ENCODE measurements around the gene STX5.
"Not testable (repeated sequence)": the region's sequence is repeated elsewhere in the genome, so short reads cannot be mapped to it uniquely, and the experiment has no call there.

The STX5 gene

DNA sequence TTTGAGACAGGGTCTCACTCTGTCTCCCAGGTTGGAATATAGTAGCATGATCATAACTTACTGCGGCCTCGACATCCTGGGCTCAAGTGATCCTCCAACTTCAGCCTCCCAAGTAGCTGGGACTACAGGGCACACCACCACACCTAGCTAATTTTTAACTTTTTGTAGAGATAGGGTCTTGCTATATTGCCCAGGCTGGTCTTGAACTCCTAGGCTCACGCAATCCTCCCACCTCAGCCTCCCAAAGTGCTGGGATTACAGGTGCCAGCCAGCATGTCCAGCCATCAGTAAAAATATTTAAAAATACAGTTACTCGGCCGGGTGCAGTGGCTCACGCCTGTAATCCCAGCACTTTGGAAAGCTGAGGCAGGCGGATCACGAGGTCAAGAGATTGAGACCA, 3.7 kb downstream of the STX5 start:
- DNase-seq: not testable (repeated sequence)

DNA sequence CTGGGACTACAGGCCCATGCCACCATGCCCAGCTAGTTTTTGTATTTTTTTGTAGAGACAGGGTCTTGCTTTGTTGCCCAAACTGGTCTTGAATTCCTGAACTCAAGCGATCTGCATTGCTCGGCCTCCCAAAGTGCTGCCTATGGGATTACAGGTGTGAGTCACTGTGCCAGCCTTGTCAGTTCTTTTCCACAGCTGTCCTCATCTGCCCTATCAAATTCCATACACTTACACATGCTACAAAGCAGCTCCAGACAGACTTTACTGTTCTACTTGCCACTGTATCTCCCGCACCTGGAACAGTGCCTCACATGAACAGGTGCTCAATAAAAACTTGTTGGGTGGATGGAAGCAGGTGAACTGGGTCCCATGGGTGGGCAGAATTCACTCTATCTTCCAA, 8.2 kb downstream of the STX5 start:
- DNase-seq: no peak

DNA sequence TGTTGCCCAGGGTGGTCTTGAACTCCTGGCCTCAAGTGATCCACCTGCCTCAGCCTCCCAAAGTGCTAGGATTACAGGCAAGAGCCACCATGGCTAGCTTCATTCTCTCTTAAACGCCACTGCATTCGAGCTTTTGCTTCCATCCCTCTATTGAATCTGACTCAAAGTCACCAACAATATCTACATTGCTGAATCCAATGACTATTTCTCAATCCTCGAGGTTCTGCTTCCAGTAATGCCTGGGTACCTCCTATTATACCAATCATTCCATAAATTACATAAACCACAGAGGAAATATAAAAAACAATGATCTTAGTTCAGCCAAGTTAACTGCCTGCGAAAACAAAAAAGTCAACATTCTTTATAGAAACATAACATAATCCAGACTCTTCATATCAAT, 14.7 kb downstream of the STX5 start:
- no peak for DNase-seq

DNA sequence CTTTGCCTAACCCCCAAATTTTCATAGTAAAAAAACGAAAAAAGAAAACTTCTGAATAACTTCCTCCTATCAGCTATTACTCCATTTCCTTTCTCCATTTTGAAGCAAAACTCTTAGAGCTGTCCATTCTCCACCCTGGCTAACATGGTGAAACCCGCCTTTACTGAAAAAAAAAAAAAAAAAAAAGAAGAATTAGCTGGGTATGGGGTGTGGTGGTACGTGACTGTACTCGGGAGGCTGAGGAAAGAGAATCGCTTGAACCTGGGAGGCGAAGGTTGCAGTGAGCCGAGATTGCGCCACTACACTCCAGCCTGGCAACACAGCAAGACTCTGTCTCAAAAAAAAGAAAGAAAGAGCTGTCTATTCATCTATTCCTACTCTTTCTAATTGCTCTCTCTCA, 15.3 kb downstream of the STX5 start:
- DNase-seq: no peak

DNA sequence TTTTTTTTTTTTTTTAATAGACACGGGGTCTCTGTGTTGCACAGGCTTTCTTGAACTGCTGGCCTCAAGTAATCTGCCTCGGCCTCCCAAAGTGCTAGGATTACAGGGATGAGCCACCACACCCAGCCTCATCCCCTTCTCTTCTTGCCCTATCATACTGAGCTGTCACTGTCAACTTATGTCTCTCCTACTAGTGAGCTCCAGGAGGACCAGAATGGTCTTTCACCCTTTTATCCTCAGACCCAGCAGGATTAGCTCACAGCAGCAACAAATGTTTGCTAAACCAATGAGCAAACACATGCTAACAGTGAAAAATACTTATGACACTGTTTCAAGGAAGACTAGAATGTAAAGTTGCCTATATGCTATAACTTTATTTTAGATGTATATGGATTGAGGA, 20.2 kb downstream of the STX5 start:
- no peak for DNase-seq

DNA sequence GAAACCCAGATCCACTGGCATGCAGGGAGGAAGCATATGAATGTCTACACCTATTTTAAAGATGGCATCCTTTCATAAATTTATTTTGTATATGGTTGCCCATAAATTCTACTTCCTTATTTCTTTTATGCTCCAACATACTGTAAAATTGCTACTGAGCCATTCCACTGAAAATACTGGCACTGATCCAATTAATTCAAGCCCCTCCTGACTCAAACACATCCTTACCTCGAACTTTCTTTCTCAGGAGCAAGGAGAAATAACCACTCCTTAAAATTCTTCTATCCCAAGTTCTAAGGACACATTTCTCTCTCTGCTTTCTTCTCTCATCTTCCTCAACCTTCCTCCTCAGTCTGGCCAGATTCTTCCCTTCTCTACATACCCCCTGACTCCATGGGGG, 21.1 kb downstream of the STX5 start:
- no peak for DNase-seq

DNA sequence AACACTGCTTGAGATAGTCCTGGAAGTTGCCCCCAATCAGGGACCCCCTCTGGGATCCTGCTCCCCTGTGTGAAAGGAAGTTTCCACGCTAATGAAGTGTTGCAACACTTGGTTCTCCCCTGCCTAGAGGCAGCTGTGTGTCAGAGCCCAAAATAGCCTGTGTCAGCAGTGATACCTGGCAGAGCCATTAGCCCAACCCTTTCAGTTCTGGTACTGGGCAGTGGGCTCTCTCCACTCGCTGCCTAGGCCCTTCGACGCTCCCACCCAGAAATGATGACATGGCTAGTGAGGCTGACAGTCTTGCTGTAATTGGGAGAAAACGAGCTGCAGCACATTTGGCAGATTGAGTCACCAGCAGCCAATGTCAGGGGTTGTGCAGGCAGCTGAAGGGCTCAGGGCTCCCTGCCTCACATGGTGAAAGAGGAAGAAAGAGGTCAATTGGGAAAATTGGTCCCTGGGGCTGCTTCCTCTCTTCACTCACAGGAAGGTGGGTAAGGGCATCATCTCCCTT, 25.2 kb downstream of the STX5 start:
- no peak for DNase-seq

DNA sequence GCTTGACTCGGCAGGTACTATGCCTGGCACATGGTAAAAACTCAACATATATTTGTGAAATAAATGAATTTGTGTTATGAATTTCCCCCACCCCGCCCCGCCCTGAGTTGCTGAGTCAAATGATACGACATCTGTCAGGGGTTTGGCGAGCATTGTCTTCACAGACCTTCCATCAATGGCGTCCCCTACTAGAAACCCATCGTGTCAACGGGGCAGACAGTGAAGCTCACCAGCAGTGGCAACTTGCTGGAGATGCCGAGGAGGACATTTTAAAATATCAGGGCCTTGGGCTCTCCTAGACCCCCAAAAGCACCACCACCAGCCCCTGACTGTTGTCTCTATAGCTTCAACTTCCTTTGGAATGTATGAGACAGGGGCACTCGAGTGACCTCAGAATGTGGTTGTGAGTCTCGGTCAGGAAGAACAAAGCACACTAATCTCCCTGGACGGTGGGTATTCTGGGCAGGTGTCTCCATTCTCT, 25.9 kb downstream of the STX5 start:
- DNase-seq: no peak

DNA sequence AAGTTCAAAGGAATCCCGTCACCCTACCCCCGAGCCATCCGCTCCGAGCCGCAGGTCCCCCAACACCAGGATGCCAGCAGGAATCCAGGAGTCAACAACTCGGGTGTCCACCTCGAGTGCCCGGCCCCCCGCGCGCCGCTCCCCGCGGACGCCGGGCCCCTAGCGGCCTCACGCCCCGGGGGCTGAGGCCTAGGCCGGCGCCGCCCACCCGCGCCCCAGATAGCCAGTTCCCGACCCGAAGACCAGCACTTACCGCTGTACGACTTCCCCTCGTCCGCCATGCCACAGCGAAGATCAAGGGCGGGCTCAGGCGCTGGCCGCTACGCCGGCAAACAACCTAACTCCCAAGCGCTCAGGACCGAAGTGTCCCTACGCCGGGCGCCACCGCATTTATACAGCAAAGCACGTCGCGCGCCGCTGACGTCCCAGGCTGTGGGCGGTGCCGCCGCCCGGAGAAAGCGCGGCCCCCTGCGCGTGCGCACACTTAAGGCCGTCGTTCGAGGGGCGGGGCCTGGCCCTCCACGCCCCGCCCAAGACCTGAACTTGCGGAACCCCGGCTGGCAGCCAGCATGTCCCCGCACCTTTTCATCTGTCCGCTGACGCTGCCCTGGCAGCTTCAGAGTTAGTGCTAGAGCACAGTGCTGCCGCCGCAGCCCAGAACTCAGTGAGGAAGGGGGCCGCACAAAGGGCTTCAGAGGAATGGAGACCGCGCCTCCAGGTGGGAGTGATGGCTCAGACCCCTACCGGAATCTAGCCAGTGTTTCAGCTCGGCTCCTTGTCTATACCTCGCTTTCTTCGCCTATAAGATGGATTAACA, 26.6 kb downstream of the STX5 start, which contains the start of gene NXF1:
Gene NXF1 (minus strand): TSS at position 365 of the 817 bp plus-strand sequence. CDS start 84 bp downstream, at position 281.
- peak; percentile 98 for DNase-seq

DNA sequence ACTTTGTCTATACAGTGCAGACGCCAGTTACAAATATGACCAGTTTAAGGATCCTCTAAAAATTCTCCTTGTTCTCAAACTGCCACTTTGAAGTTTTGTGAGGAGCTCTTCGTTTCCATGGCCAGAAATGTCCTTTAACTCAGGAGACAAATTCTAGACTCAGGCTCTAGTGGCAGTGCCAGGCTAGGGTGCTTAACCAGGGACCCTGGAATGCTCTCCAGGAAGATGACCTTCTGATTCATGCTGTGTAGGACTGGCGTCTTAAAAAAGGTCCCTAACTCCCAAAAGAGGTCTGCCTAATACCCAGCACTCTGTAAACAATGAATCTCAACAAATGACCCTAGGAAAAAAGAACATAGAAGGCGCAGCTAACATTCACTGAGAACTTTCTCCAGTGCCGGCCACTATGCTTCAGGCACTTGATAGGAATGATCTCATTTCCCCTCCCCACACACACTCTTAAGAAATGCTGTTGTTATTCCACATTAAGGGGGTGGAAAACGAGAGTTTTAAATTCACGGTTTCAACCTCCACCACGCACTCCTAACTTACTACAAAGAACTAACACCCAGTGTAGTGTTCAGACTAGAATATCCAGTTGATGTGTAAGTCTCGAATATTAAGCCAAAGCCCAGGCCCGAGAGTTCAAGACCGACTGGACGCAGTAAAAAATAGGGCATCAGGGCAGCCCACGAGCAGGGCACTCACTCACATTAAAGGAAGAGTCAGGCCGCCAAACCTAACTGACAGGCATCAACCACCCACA, 27.4 kb downstream of the STX5 start:
- no peak for DNase-seq

DNA sequence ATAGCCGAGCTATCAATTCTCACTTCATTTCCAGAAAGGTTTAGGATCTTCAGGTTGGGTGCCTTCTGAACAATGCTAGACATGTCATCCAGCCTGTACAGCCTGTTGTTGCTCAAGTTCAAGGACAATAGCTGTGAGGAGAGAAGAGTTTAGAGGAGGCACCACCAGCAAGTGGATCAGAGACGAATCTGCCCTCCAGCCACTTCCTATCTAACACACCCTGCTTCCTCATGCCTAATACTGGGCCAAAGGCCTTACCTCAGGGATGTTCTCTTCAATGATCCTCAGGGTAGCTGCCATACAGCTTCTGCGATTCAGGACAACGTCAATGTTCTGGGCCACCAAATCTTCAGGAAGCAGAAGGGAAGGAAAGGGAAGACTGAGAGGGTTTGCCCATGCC, 30.8 kb downstream of the STX5 start:
- DNase-seq: no peak

DNA sequence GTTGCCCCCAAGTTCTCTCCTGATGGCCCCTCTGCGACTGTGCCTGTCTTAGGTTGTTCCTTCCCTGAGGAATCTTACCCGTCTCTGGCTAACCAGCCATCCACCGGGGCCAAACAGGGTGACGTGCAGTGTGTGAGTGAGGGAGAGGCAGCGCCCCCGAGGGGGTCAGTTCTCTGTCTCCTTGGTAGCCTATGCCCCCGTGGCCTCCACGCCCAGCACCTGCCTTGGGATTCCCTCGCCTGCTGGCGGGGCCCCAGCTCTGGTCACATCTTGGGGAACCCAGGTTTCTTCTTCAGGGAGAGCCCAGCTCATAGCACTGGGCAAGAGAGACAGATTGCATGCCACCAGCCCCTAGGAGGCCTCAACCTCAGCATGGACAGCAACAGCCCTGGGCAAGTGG, 32.4 kb downstream of the STX5 start:
- no peak for DNase-seq

DNA sequence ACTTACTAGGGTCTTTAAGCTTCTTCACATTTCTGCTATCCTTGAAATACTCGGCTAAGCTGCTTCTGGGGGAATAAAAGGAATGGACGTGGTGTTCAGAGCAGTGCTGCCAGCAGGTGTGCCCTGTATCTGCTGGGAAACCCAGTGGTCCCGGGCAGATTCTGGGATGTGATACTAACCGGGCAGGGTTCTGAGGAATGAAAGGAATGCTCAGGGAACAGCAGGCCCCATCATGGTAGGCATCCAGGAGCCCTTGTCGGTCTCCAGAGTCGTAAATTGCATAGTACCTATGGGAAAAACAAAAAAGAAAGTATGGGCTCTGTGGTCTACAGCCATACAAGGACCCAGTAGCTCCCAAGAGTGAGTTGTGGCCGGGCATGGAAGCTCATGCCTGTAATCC, 35.6 kb downstream of the STX5 start:
- no peak for DNase-seq

DNA sequence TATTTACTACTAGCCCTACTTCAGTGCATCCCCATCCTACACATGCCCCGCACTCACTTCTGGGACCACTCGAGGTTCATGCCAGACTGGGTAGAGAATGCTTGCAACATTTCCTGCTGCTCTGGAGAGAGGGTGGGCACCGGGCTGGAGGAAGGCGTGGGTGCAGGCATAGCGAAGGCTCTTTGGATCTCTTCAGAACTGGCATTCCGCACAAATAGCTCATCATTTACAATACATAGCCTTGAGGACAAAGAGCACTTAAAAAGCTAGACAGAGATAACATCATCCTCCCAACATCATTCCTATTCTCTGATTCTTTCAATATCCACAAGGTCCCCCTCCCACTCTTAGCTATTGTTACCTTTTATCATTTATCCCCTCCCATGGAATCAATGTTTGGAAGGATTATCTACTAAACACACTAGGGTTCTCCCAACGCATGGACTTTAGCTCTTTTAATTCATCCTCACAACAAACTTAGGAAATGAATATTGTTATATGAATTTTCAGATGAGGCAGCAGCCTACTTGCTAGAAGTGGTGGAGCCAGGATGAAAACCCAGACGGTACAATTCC, 37.6 kb downstream of the STX5 start:
- no peak for DNase-seq

DNA sequence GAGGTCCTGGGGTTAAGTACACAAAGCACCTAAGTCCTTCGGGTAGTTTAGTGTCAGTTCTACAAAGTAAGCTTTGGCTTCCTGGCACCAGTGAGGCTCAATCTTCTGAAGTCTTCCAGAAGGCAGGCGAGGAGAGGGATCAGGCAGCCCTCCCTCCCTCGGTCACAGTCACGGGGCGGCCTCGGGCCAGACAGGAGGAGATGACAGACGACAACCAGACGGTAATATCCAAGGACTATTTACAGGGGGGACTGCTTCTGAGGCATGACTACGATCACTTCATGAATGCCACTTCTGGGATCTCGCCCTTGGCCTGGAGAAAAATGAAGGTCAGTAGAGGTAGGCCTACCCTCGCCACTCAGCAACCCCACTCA, 39.7 kb downstream of the STX5 start:
- no peak for DNase-seq

DNA sequence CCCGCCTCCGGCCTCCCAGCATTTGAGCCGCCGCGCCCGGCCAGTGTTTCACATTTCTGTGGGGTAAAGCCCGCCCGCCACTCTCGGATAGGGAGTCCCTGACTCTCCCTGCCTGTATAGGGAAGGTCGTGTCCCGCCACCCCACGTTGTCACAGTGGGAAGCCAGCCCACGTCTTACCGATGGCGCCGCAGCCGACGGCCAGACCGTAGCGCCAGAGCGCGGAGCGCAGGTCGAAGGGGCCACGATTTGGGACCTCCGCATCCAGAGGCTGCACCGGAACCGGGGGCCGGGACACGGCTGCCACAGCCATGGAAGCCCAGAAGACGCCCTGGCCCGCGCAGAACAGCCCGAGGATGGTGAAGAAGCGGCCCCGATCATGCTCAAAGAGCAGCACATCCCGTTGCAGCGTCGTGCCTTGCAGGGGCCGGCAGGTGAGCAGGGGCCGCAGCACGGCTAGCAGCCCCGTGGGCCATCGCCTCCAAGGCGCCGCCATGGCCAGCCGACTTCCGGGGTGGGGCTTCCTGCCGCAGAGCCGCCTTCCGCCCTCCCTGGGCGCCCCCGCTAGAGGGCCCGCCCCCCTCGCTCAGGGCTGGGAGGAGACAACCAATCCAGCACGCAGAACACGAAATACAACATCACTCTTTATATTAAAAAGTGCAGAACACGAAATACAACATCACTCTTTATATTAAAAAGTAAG, 40.2 kb downstream of the STX5 start, which contains the start of gene TMEM223:
Gene TMEM223 (minus strand): TSS at position 506 of the 701 bp plus-strand sequence. CDS start 12 bp downstream, at position 494.
- DNase-seq: peak; percentile 91

DNA sequence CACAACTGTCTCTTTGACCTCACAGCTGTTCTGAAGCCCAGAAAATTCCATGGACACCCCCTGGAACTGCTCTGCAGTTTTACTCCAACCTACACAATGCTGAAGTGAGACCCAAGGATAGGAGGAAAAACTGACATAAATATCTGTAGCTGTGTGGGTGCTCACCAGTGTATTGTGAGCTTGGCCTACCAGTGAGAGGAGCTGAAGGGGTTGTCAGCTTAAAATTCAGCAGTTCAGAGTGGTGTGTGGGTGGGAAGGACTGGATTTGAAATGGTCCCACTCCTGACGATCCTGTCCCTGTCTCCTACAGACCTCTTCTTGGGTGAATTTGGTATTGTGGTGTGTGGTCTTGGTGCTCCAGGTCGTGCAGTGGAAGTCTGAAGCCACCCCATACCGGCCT, 42.3 kb downstream of the STX5 start:
- no peak for DNase-seq

DNA sequence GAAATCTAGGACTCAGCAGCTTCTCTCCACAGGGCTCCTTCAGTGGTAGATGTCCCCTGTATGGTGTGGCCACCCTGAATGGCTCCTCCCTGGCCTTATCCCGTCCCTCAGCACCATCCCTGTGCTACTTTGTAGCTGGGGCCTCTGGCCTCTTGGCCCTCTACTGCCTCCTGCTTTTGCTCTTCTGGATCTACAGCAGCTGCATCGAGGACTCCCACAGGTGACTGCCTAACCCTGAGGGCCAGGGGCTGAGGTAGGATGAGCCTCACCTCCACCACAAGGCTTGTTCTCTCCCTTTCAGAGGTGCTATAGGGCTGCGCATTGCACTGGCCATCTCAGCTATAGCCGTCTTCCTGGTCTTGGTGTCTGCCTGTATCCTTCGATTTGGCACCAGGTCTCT, 42.9 kb downstream of the STX5 start:
- no peak for DNase-seq

DNA sequence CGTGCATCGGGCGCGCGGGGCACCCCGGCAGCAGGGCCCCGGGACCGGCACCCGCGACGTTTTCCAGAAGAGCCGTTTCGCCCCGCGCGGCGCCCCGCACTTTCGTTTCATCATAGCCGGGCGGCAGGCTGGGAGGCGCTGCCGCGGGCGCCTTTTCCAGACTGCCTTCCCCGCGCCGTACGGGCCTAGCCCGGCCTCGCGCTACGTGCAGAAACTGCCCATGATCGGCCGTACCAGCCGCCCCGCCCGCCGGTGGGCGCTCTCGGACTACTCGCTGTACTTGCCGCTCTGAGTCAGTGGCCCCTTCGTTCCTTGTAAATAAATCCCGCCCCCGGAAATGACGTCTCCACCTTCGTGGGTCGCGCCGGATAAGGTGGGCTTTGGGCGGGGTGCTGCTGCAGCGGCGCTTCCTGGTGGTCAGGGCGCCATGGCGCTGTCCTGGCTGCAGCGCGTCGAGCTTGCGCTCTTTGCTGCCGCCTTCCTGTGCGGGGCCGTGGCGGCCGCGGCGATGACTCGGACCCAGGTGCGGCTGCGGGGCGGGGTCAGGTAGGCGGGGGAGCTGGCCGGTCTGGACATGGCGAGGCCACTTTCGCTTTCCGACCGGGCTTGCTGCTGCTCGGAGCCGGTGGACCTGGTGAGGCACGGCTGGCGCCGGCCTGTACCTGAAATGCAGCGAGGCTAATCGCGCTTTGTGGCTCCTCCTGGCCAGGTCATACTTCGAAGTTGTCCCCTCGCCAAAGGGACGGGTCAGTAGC, 44.7 kb downstream of the STX5 start, which contains the start of gene TMEM179B:
Gene TMEM179B (plus strand): TSS at position 398 of the 755 bp plus-strand sequence. CDS start 30 bp downstream, at position 428.
- peak; percentile 95 for DNase-seq

DNA sequence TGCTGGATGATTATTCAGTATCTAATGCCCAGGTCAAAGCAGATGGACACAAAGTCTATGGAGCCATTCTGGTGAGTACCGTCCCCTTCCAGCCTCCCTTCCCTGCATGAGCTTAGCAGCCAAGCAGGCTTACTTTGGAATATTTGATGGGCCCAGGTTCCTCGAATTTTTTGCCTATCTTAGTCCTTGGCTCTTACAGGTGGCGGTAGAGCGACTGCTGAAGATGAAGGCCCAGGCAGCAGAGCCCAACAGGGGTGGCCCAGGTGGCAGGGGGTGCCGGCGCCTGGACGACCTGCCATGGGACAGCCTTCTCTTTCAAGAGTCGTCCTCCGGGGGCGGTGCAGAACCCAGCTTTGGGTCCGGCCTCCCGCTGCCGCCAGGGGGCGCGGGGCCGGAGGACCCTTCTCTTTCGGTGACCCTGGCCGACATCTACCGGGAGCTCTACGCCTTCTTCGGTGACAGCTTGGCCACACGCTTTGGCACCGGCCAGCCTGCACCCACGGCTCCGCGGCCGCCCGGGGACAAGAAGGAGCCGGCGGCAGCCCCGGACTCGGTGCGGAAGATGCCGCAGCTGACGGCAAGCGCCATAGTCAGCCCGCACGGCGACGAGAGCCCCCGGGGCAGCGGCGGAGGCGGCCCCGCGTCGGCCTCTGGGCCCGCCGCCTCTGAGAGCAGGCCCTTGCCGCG, 45.4 kb downstream of the STX5 start:
- DNase-seq: peak; percentile 88

DNA sequence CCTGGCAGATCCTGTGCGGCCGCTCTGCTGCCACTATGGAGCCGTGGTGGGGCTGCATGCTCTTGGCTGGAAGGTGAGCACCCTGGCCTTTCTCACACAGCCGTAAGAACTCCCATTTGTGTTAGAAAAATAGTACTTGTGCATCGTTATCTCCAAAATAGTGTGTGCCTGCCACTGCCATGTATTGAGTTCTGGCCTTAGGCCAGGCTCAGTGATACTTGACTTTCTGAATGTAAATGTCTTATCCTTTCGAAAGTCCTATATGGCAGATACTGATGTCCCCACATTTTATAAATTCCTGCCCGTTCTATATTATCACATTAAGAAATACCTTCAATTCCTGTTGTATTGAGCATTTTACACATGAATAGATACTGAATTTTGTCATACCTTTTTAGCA, 49.1 kb downstream of the STX5 start:
- DNase-seq: no peak

Measured in activated CD4-positive, CD25-positive, alpha-beta regulatory T cell treated with anti-CD3 and anti-CD28 coated beads, Interleukin-2, amount 50 U/mL, for 72 hours (primary cell).